Measurements from ENCODE around the gene ZIC5.

Gene ZIC5

GRCh38 chr13:99971576-99972189 lies at the start of gene ZIC5:
TSS of gene ZIC5 (minus strand) at chr13:99971767. CDS start at chr13:99971603, 164 bp downstream.
- H3K27ac ChIP-seq: no peak within 1 kb of the TSS
- no peak for DNase-seq (ENCODE audit: low read depth, low spot score)

- H3K27ac ChIP-seq: no peak overlapping the region
These were observed 48.3 kb upstream of the ZIC5 start for GRCh38 chr13:100019780-100020356.

GRCh38 chr13:100014621-100015020 lies 43.1 kb upstream of the ZIC5 start:
- H3K27ac ChIP-seq: no peak overlapping the region
- DNase-seq (ENCODE audit: low read depth, low spot score): no peak

More at GRCh38 chr13:100019780-100020356, 48.3 kb upstream of the ZIC5 start:
- DNase-seq (ENCODE audit: low read depth, low spot score): no peak

GRCh38 chr13:99998261-99998660 lies 26.7 kb upstream of the ZIC5 start:
- H3K27ac ChIP-seq: no peak overlapping the region
- no peak for DNase-seq (ENCODE audit: low read depth, low spot score)

GRCh38 chr13:99997702-99998214 lies 26.2 kb upstream of the ZIC5 start:
- no peak for DNase-seq (ENCODE audit: low read depth, low spot score)
- H3K27ac ChIP-seq: no peak overlapping the region

GRCh38 chr13:99996381-99996973 lies 24.9 kb upstream of the ZIC5 start:
- no peak overlapping the region for H3K27ac ChIP-seq
- no peak for DNase-seq (ENCODE audit: low read depth, low spot score)

GRCh38 chr13:99995589-99996380 lies 24.2 kb upstream of the ZIC5 start:
- H3K27ac ChIP-seq: no peak overlapping the region
- DNase-seq (ENCODE audit: low read depth, low spot score): no peak

GRCh38 chr13:99995104-99995588 lies 23.6 kb upstream of the ZIC5 start:
- no peak for DNase-seq (ENCODE audit: low read depth, low spot score)
- no peak overlapping the region for H3K27ac ChIP-seq

- no peak overlapping the region for H3K27ac ChIP-seq
- no peak for DNase-seq (ENCODE audit: low read depth, low spot score)
These were observed 23.1 kb upstream of the ZIC5 start for GRCh38 chr13:99994638-99995020.

GRCh38 chr13:99993660-99994637 lies 22.4 kb upstream of the ZIC5 start:
- no peak for DNase-seq (ENCODE audit: low read depth, low spot score)
- no peak overlapping the region for H3K27ac ChIP-seq

- DNase-seq (ENCODE audit: low read depth, low spot score): no peak
- H3K27ac ChIP-seq: no peak overlapping the region
These were observed 21.4 kb upstream of the ZIC5 start for GRCh38 chr13:99992949-99993351.

GRCh38 chr13:99991828-99992775 lies 20.5 kb upstream of the ZIC5 start:
- DNase-seq (ENCODE audit: low read depth, low spot score): no peak
- H3K27ac ChIP-seq: no peak overlapping the region

GRCh38 chr13:99991013-99991827 lies 19.7 kb upstream of the ZIC5 start:
- DNase-seq (ENCODE audit: low read depth, low spot score): no peak

GRCh38 chr13:99990126-99990977 lies 18.8 kb upstream of the ZIC5 start:
- H3K27ac ChIP-seq: no peak overlapping the region
- DNase-seq (ENCODE audit: low read depth, low spot score): no peak

More at GRCh38 chr13:99991013-99991827, 19.7 kb upstream of the ZIC5 start:
- H3K27ac ChIP-seq: no peak overlapping the region

- DNase-seq (ENCODE audit: low read depth, low spot score): no peak
- no peak overlapping the region for H3K27ac ChIP-seq
These were observed 17.9 kb upstream of the ZIC5 start for GRCh38 chr13:99989276-99990125.
